SJCRH30 (cell line): Measurements from ENCODE around the gene PCAT7. TPM values are rescaled to one million over a fixed set of nuclear protein-coding genes. Genes with fewer than 3 reads are reported as not detected.
"Not testable (repeated sequence)": the region's sequence is repeated elsewhere in the genome, so short reads cannot be mapped to it uniquely, and the experiment has no call there.

Experiments used
- DNase-seq, 2 experiments: peaks; one replicate each; pipeline ENCODE4 v3.0.0-alpha.2; 2015 to 2020
- H3K27ac ChIP-seq: fragments of 250-450 bp; sonication (Bioruptor Pico); 2 replicates; pipeline ENCODE4 v1.5.1; 2020; ENCODE audit warnings: mild to moderate bottlenecking, moderate library complexity
- H3K27me3 ChIP-seq: fragments of 250-450 bp; sonication (Bioruptor Pico); 2 replicates; pipeline ENCODE4 v1.5.1; 2020; ENCODE audit warnings: mild to moderate bottlenecking, moderate library complexity
- H3K36me3 ChIP-seq: fragments of 250-450 bp; sonication (Bioruptor Pico); 2 replicates; pipeline ENCODE4 v1.5.1; 2020; ENCODE audit warnings: mild to moderate bottlenecking, moderate library complexity
- H3K4me1 ChIP-seq: fragments of 250-450 bp; sonication (Bioruptor Pico); 2 replicates; pipeline ENCODE4 v1.5.1; 2020; ENCODE audit warnings: mild to moderate bottlenecking, moderate library complexity
- H3K4me3 ChIP-seq: fragments of 250-450 bp; sonication (Bioruptor Pico); 2 replicates; pipeline ENCODE4 v1.5.1; 2020; ENCODE audit warnings: mild to moderate bottlenecking, moderate library complexity
- H3K9me3 ChIP-seq: fragments of 250-450 bp; sonication (Bioruptor Pico); replicated peaks from 2 replicates; pipeline ENCODE4 v1.5.1; 2020; ENCODE audit warnings: mild to moderate bottlenecking, moderate library complexity
- total RNA-seq: library from RNA; depleted of rRNA; stranded (reverse); fragments of >200 nt; shearing (Covaris generic); gene quantifications from 2 replicates; pipeline ENCODE4 v1.2.3, GENCODE V29; 2014; rRNA removed

The PCAT7 gene
- not detected in 2 replicates for total RNA-seq

DNA sequence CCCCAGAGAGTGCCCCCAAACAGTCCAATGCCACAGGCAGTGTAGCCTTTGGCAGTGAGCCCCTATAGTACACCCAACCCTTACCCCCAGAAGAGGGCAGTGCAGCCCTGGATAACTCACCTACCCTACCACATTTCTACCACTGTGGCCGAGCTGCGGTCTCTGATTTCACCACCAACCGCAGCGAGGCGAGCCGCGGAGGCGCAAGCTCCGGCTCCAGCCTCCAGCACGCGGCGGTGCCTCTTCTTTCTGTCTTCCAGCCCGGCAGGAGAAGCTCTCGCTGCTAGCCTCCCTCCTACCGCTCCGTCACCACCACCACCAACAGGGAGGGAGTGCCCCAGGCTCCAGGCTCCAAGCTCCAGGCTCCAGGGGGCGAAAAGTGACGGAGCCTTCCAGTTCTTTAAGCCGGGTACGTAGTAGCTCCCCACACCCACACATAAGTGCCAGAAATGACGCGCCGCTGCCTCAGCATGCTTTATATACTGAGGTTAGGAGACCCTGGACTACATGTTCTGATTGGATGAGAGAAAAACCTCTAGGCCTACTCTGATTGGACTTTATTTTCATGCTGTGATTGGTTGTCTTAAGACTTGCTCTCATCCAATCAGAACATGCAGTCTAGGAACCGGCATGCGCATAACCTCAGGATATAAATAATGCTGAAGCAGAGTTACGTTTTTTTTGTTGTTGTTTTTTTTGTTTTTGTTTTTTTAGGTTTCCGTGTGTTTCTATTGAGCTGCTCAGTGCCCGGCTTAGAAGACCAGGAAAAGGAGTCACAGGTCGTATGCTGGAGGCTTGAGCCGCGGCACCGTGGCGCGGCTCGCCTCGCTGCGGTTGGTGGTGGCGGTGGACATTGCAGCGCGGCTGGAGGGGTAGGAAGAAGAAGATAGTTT lies at the start of gene PCAT7:
TSS of gene PCAT7 (plus strand) at position 645 of the 893 bp plus-strand sequence.
- H3K9me3 ChIP-seq, result peaks cover 3% of the 10 kb centered on the region; the same call in 1 of the 2 replicates
- DNase-seq, result peak; percentile 25 to 42
- no peak within 1 kb of the TSS for H3K4me3 ChIP-seq
- H3K27ac ChIP-seq, result no peak within 1 kb of the TSS
- H3K4me1 ChIP-seq, result peaks cover 7% of the 10 kb centered on the region; the same call in 1 of the 2 replicates
- no peaks in the 10 kb centered on the region for H3K27me3 ChIP-seq
- no peaks in the 10 kb centered on the region for H3K36me3 ChIP-seq

DNA sequence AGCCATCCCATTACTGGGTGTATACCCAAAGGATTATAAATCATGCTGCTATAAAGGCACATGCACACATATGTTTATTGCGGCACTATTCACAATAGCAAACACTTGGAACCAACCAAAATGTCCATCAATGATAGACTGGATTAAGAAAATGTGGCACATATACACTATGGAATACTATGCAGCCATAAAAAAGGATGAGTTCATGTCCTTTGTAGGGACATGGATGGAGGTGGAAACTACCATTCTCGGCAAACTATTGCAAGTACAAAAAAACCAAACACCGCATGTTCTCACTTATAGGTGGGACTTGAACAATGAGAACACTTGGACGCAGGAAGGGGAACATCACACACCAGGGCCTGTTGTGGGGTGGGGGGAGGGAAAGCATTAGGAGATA lies 48.5 kb upstream of the PCAT7 start:
- not testable (repeated sequence) for H3K27me3 ChIP-seq, H3K27ac ChIP-seq, H3K4me3 ChIP-seq, H3K36me3 ChIP-seq, H3K4me1 ChIP-seq, DNase-seq, H3K9me3 ChIP-seq

DNA sequence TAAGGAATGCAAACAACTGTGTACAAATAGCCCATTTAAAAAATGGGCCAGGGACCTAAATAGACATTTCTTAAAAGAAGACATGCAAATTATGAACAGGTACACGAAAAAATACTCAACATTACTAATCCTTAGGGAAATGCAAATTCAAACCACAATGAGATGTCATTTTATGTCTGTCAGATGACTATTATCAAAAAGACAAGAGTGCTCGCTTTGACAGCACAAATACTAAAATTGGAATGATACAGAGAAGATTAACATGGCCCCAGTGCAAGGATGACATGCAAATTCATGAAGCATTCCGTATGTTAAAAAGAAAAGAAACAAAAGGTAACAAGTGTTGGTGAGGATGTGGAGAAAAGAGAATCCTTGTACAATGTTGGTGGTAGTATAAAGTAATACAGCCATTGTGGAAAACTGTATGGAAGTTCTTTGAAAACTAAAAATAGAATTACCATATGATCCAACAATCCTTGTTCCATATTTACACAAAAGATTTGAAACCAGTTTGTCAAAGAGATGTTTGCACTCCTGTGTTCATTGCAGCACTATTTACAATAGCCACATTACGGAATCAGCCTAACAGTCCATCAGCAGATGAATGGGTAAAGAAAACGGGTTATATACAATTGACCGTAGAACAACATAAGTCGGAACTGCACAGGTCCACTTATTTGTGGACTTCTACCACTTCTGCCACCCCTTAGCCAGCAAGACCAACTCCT lies 47.2 kb upstream of the PCAT7 start:
- no peaks in the 10 kb centered on the region for H3K36me3 ChIP-seq
- no peak overlapping the region for H3K4me3 ChIP-seq
- no peaks in the 10 kb centered on the region for H3K9me3 ChIP-seq
- DNase-seq, result no peak
- H3K27ac ChIP-seq, result no peak overlapping the region
- no peaks in the 10 kb centered on the region; the same call in 1 of the 2 replicates for H3K27me3 ChIP-seq
- H3K4me1 ChIP-seq, result no peaks in the 10 kb centered on the region

DNA sequence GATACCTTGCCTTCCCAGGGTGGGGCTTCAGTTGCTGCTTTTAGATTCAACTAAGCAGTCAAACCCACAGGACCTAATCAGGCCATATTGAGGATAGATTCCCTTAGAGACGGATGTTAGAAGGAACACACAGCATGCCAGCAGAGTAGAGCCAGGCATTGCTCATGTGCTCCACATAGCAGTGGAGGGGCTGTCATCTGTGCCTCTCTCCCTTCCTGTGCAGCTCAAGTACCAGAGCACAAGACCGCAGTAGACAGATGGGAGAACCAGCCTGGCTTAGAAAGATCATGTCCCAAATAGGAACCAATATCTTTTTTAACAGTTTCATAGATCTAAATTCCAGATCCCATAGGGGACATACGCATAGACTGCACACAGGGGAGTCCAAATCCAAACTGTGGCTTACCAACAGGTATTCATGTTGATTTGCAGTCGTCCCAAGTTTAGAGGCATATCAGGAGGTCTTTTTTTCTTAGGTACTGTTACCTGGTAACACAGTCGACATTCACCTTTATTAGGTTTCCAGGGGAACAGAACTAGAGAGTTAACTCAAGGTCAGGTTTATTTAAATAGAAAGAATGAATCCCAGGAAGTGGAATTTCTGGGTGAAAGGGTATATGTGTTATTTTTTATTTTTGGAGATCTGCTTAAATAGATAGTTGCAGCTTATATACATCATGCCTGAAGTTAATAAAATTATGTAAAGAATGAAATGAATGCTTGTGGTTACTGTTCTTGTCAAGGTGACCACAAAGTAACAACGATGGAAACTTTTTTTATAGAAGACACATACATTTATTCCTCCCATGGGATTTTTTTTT lies 43.5 kb upstream of the PCAT7 start:
- Histone ChIP-seq H3K27ac (no peak overlapping the region), H3K9me3 (no peaks in the 10 kb centered on the region), H3K4me3 (no peak overlapping the region), H3K27me3 (no peaks in the 10 kb centered on the region; the same call in 1 of the 2 replicates), H3K36me3 (no peaks in the 10 kb centered on the region), H3K4me1 (no peaks in the 10 kb centered on the region)
- peak in 1 of 2 experiments; percentile 7 for DNase-seq

DNA sequence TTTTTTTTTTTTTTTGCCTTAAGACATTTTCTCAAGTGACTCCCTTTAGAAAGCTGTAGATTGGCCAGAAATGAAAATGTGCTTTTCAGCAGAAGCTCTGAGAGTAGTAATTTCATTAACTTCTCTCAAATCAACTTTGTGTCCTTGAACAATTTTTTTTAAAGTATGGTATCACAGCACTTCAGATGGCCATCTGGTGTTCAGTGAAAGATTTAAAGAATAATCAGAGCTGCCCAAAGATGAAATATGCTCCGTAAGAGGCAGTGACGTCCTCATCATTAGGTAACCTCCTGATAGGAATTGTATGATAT lies 43.0 kb upstream of the PCAT7 start:
- no peaks in the 10 kb centered on the region for H3K4me1 ChIP-seq
- no peaks in the 10 kb centered on the region for H3K9me3 ChIP-seq
- no peaks in the 10 kb centered on the region for H3K36me3 ChIP-seq
- no peak for DNase-seq
- no peak overlapping the region for H3K4me3 ChIP-seq
- no peak overlapping the region for H3K27ac ChIP-seq
- no peaks in the 10 kb centered on the region; the same call in 1 of the 2 replicates for H3K27me3 ChIP-seq

DNA sequence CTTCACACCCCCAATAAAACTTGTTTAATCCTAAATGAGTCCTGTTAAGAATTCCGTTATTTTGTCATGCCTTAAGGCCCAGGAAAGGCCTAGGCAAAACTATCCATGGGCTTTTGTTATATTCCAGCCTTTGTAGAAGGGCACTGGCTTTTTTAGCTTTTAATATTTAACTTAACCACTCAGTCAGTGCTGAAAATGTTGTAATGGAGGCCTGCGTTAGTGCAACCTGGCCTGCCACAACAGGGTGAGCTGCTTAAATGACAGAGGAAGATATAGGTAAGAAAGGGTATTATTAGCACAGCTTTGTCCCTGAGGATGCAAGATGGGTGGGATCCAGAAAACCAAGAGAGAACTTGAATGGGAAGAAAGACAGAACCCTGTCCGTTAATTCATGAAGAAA lies 40.2 kb upstream of the PCAT7 start:
- no peaks in the 10 kb centered on the region for H3K9me3 ChIP-seq
- H3K36me3 ChIP-seq, result no peaks in the 10 kb centered on the region
- no peaks in the 10 kb centered on the region; the same call in 1 of the 2 replicates for H3K27me3 ChIP-seq
- H3K27ac ChIP-seq, result no peak overlapping the region
- H3K4me1 ChIP-seq, result no peaks in the 10 kb centered on the region
- no peak overlapping the region for H3K4me3 ChIP-seq
- no peak for DNase-seq

DNA sequence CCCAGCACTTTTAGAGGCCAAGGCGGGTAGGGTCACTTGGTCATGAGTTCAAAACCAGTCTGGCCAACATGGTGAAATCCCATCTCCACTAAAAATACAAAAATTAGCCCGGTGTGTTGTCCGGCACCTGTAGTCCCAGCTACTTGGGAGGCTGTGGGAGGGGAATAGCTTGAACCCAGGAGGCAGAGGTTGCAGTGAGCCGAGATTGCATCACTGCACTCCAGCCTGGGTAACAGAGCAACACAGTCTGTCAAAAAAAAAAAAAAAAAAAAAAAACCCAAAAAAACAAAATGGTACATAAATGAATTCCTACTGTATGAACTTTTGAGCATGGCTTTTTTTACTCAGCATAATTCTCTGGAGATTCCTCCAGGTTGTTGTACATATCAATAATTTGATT lies 37.6 kb upstream of the PCAT7 start:
- Histone ChIP-seq H3K4me1 (no peaks in the 10 kb centered on the region), H3K27me3 (no peaks in the 10 kb centered on the region; the same call in 1 of the 2 replicates), H3K9me3 (no peaks in the 10 kb centered on the region), H3K36me3 (no peaks in the 10 kb centered on the region), H3K4me3 (no peak overlapping the region), H3K27ac (no peak overlapping the region)
- DNase-seq, result no peak

DNA sequence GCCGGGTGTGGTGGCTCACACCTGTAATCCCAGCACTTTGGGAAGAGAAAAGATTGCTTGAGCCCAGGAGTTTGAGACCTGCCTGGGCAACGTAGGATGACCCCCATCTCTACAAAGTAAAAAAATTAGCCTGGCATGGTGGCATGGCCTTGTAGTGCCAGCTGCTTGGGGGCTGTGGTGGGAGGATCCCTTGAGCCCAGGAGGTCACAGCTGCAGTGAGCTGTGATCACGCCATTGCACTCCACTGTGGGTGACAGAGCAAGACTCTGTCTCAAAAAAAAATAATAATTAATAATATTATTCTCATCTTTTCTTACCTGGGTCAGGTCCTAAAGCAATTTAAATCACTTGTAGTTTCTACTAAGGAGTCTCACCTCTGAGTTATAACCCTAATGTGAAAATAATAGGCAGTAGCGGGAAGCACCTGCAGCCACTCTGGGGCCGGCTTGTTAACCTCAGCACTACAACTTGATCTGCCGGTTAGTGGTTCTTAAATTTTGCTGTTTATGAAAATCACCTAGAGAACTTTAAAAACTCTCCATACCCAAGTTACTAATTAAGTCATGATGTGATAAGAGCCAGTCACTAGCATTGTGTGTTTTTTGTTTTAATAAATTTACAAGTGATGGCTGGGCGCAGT lies 29.4 kb upstream of the PCAT7 start:
- H3K9me3 ChIP-seq, result no peaks in the 10 kb centered on the region
- H3K27ac ChIP-seq, result no peak overlapping the region
- DNase-seq, result no peak
- H3K27me3 ChIP-seq, result no peaks in the 10 kb centered on the region
- no peak overlapping the region for H3K4me3 ChIP-seq
- no peaks in the 10 kb centered on the region for H3K4me1 ChIP-seq
- no peaks in the 10 kb centered on the region for H3K36me3 ChIP-seq

DNA sequence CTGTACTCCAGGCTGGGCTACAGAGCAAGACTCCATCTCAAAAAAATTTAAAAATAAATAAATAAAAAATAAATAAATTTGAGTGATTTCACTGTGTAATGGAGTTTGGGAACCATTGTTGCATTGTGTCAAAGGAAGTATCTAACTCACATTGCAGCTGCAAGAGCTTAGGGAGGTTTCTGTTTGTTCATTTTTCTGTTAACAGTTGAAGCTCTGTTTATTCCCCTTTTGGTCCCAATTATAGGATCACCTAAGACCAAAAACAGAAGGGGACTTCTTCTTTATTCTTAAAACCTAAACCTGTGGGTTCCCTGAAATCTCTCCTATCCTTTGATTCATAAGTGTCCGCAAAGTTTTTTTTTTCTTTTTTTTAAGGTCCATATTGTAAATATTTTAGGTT lies 28.6 kb upstream of the PCAT7 start:
- no peak for DNase-seq
- no peaks in the 10 kb centered on the region for H3K4me1 ChIP-seq
- H3K9me3 ChIP-seq, result no peaks in the 10 kb centered on the region
- H3K4me3 ChIP-seq, result no peak overlapping the region
- no peak overlapping the region for H3K27ac ChIP-seq
- H3K27me3 ChIP-seq, result no peaks in the 10 kb centered on the region
- H3K36me3 ChIP-seq, result no peaks in the 10 kb centered on the region

DNA sequence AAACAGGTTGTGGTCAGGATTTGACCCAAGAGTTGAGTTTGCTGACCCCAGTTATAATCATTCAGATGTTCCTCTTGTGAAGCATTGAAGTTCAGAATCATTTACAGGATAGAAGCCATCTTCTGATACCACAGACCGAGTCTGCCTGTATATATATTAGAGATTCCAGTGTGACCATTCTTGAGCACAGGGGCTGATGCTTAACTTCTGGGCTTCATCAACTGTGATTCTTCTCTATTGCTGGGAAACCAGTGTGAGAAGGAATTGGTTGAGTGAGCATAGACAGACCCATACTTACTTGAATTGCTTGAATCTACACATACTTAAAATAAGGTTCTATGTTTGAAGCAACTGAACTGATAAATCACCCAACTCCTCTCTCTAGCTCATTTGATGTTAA lies 27.9 kb upstream of the PCAT7 start:
- Histone ChIP-seq H3K27me3 (no peaks in the 10 kb centered on the region), H3K36me3 (no peaks in the 10 kb centered on the region), H3K9me3 (no peaks in the 10 kb centered on the region), H3K27ac (no peak overlapping the region), H3K4me3 (no peak overlapping the region), H3K4me1 (no peaks in the 10 kb centered on the region)
- DNase-seq, result no peak

DNA sequence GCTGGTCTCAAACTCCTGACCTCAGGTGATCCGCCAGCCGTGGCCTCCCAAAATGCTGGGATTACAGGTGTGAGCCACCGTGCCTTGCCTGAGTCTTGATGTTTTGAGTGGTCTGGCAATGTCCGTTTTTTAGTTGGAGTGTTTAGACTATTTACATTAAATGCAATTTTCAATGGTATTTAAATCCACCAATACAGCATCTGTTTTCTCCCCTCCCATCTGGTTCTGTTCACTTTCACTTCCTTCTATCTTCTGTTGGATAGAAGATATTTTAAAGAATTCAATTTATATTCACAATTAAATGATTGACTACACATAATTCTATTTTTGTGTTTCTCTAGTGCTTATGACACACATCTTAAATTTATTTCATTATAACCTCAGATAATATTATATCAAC lies 26.0 kb upstream of the PCAT7 start:
- DNase-seq, result no peak
- Histone ChIP-seq H3K4me3 (no peak overlapping the region), H3K27ac (no peak overlapping the region), H3K4me1 (no peaks in the 10 kb centered on the region), H3K27me3 (no peaks in the 10 kb centered on the region), H3K36me3 (no peaks in the 10 kb centered on the region), H3K9me3 (no peaks in the 10 kb centered on the region)

DNA sequence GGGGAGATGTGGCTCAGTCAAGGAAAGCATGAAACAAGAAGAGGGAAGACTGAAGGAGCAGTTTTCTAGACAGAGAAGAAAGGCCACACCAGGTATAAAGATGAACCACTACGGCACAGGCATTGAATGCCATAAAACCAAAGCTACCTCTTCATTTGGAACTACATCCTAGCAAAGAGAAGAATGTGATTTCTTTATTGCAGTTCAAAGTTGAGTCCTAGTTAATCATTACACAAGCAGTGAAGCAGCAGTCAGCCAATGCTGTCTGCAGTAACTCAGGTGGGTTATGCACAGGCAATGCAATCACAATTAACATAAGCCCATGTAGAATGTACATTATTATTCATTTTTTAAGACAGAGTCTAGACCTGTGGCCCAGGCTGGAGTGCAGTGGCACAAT lies 21.7 kb upstream of the PCAT7 start:
- no peak for DNase-seq
- H3K27me3 ChIP-seq, result no peaks in the 10 kb centered on the region

DNA sequence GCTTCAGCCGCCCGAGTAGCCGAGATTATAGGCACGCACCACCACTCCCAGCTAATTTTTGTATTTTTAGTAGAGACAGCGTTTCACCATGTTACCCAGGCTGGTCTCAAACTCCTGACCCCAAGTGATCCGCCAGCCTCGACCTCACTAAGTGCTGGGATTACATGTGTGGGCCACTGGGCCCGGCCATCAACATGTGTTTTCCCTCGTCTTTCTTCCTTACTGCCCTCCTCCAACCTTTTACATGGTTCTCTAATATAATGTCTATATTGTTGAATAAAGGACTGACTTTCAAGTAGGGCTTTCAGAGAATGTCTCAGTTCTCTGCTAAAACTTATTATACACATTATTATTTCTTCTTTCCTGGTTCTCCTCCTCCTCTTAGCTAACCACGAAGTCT lies 21.3 kb upstream of the PCAT7 start:
- H3K9me3 ChIP-seq, result no peaks in the 10 kb centered on the region
- DNase-seq, result no peak
- H3K27ac ChIP-seq, result no peak overlapping the region
- no peaks in the 10 kb centered on the region for H3K36me3 ChIP-seq
- H3K4me3 ChIP-seq, result no peak overlapping the region
- H3K27me3 ChIP-seq, result no peaks in the 10 kb centered on the region
- H3K4me1 ChIP-seq, result no peaks in the 10 kb centered on the region

More for the DNA sequence above, 21.7 kb upstream of the PCAT7 start:
- no peak overlapping the region for H3K4me3 ChIP-seq
- no peaks in the 10 kb centered on the region for H3K4me1 ChIP-seq
- H3K27ac ChIP-seq, result no peak overlapping the region
- H3K9me3 ChIP-seq, result no peaks in the 10 kb centered on the region
- H3K36me3 ChIP-seq, result no peaks in the 10 kb centered on the region

DNA sequence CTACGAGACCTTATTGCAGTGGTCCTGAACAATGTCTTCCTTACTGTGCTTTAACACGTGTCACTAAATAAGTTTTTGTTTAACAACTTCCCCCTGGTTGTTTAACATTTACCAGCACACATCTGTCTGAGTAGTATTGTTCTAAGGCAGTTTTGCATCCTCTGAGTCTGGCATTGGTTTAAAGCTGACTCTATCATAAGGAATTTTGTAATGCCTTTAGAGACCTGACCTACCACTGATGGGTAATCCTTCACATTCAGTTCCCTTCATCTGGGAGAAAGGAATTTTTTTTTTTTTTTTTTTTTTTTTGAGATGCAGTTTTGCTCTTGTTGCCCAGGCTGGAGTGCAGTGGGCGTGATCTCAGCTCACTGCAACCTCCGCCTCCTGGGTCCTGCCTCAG lies 20.0 kb upstream of the PCAT7 start:
- Histone ChIP-seq H3K9me3 (no peaks in the 10 kb centered on the region), H3K4me3 (no peak overlapping the region), H3K27ac (no peak overlapping the region), H3K36me3 (no peaks in the 10 kb centered on the region), H3K27me3 (no peaks in the 10 kb centered on the region), H3K4me1 (no peaks in the 10 kb centered on the region)
- DNase-seq, result no peak
